ENCODE data around the gene CBX6.
A peak's percentile ranks its signal among the peaks of the same experiment; 100 is the strongest.

The CBX6 gene

DNA sequence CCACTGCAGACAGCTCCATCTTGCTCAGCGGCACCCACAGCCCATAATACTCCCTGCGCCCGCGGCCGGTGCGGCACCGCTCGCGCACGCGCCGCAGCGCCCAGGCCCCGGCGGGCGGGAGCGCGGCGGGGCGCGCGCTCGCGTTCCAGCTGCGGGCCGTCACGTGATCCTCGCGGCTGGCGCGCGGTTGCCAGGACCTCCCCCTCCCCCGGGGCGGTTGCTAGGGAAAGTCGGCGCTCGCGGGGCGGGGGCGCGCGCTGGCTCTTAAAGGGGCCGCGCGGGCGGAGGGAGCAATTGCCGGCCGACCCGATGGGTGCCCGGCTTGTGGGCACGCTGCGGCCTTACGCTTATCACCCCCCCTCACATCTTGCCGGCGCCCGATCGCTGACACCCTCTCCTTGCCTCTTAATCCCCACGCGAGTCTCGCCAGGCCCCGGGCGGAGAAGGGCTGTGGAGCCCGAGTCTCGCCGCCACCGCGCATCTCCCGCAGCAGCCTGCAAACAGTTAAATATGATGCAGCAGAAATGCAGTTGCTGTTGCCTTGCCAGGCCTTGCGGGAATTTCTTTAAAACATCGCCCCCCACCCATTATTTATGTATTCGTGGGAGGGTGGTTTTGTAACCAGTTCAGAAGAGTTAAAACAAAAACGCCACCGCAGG is at the start of gene CBX6:
Gene CBX6, minus strand, starts transcription at position 45 of the 659 bp plus-strand sequence. Its CDS starts 26 bp downstream, at position 19.
- DNase-seq = peak; percentile 63

DNA sequence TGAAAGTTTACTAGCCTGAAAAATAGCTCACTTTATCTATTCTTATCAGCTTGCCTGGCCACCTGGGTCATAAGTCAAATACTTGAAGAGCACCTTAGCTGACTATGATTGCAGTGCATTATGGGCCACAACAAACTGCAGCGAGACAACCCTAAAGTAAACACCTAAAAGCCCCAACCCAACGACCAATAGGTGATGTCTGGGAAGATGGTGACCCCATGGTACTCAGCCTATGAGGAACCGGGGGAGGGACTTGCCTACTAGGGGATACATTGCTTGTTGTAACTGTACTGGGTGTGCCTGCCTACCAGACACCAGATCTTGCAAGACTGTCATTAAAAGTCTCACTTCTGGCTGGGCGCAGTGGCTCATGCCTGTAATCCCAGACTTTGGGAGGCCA is 49.8 kb upstream of the CBX6 start:
- DNase-seq = no peak

DNA sequence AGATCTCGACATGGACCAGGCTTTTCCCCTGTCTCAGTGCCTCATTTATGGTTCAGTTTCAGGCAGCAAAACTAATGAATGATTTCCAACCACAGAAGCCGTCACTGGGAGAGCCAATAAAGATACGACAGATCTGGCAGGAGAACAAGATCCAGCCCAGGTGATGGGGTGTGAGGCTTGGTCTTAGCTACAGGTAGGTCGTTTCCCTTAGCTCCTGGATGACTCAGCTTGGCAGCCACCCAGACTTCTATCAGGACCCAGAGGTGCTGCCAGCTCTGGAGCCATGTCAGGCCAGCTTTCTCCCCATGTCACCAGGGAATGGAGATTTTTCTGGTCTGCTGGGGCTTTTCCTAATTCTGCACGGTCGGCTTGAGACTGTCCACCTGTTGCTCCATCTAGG is 49.1 kb upstream of the CBX6 start:
- DNase-seq = no peak

DNA sequence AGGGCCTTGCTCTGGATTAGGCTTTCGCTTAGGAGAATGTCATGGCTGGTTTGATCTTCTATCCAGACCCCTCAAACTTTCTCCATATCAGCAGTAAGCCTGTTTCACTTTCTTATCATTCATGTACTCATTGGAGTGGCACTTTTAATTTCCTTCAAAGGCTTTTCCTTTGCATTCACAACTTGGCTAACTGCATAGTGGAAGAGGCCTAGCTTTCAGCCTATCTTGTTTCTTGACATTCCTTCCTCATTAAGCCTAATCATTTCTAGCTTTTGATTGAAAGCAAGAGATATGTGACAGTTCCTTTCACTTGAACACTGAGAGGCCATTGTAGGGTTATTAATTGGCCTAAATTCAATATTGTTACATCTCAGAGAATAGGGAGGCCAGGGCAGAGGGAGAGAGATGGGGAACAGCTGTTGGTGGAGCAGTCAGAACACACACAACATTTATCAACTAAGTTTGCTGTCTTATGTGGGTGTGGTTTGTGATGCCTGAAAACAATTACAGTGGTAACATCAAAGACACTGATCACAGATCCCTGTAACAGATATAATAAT is 47.7 kb upstream of the CBX6 start:
- DNase-seq = no peak

DNA sequence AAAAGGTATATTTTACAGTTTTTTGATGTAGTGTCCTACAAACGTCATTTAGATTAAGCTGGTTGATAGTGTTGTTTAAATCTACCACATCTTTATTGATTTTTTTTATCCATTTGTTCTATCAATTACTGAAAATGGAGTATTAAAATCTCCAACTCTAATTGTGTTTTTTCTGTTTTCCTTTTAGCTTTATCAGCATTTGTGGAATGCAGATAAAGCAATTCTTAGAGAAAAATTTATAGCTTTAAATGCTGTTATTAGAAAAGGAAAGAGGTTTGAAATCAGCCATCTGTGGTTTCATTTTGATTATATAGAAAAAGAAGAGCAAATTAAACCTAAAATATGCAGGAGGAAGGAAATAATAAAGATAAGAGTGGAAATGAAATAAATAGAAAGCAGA is 39.4 kb upstream of the CBX6 start:
- no peak for DNase-seq

DNA sequence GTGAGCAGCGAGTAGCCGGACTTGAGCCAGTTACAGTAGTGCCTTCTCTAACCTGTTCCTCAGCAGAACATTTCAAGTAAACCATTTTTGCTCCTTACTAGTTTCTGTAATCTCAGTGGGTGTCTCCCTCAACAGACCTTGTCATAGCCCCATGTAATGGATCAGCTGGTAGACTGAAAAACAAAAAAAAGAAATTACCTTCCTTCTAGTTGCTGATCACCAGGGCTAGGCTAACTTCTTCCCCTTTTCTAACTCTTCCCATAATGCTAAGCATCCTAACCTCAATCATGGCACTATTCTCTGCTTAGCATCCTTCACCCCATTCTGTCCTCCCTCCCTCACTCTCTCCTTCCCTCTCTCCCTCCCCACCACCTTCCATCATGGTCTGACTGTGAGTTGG is 35.8 kb upstream of the CBX6 start:
- no peak for DNase-seq

DNA sequence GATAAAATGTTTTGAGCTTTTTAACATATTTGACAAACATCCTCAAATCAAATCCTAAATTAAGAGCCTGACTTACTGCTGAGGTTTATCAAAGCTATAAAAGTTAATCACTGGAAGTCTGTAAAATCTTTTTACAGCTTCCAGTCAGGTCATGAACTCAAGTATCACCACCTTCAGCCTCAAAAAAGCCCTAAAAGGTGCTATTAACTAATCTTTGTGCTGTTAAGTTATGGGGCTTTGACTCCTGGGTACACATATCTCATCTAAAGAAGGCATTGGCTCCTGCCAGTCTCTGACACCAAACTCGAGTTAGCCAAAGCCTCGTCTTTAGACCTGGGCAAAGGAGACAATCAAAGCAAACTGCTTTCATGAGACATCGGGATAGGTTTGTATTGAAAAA is 34.0 kb upstream of the CBX6 start:
- DNase-seq = no peak

GRCh38 chr22:38904052-38904617 is 32.1 kb upstream of the CBX6 start:
- DNase-seq = peak; percentile 1

GRCh38 chr22:38901111-38901641 is 29.2 kb upstream of the CBX6 start:
- no peak for DNase-seq

- no peak for DNase-seq
Measured at GRCh38 chr22:38900677-38901076, 28.7 kb upstream of the CBX6 start.

GRCh38 chr22:38891256-38891655 is 19.2 kb upstream of the CBX6 start:
- no peak for DNase-seq

DNA sequence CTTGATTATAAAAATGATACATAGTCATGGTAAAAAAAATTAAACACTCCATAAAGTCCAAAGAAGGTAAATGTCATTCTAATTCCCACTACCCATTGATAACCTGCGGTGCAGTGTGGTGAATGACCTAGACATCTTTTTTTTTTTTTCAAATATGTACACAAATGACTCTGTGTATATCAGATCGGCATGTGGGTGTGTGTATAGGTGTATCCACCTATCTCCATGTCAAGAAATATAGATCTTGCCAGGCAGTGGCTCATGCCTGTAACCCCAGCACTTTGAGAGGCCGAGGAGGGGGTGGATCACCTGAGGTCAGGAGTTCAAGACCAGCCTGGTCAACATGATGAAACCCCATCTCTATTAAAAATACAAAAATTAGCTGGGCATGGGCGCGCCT is 18.4 kb upstream of the CBX6 start:
- no peak for DNase-seq

DNA sequence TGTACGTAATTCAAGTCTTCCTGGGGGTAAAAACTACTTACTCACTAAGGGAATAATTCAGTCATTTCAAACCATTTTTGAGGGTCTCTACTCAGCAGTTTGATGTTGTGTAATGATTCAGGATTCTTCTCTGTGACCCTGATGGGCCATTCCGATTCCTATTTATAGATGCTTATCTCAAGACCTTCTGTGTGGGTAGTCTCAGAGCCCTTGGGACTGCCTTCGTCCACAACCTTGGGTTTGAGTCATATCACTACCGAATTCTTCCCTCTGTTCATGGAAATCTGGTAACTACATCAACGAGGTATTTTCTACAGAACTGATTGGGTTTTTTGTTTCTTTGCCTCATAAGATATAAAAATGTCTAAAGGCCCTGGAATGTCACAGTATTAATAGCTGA is 14.3 kb upstream of the CBX6 start:
- no peak for DNase-seq

DNA sequence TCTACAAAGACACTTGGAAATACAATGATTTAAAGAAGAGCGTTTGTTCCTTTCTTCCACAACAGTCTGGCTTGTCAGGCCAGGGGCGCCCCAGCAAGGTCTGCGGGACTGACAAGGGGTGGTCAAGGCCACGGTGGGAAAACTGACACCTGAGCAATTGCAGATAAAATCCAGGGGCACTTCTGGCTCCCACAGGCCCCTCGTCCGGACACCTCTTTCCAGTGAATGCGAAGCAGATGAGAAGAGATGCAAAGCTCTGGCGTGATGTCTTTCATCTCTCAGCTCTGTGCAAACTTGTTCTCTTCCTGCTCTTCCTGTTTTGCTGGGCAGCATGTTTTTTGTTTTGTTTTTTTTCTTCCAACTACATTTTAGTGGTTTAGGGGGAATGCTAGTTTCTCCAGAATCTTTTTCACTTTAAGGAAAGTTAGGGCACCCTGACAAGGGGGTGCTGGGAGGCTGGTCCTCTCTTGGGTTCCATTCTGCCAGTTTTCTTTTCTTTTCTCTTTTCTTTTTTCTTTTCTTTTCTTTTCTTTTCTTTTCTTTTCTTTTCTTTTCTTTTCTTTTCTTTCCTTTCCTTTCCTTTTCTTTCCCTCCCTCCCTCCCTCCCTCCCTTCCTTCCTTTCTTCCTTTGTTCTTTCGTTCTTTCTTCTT is 11.1 kb upstream of the CBX6 start:
- no peak for DNase-seq

GRCh38 chr22:38881997-38882879 is 10.2 kb upstream of the CBX6 start:
- no peak for DNase-seq

DNA sequence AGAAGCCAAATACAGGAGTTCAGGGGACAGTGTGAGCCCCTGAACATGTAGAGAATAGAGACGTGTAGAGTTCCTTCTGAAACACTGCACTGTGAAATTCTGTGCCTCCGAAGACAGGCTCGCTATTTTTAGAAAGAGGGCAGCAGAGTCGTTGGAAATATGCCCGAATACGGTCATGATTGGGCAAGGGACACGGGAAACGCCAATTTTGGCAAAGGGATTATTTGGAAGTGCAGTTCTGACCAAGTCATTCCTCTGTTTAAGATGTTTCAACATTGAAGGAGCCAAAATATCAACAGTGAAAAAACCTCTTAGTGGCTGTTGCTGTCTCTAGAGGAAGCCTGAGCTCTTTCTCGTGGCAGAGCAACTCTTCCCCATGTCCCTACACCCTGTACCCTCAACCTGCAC is 9.5 kb upstream of the CBX6 start:
- no peak for DNase-seq

GRCh38 chr22:38879961-38880360 is 7.9 kb upstream of the CBX6 start:
- no peak for DNase-seq

- no peak for DNase-seq
Measured at GRCh38 chr22:38879108-38879729, 7.2 kb upstream of the CBX6 start.

DNA sequence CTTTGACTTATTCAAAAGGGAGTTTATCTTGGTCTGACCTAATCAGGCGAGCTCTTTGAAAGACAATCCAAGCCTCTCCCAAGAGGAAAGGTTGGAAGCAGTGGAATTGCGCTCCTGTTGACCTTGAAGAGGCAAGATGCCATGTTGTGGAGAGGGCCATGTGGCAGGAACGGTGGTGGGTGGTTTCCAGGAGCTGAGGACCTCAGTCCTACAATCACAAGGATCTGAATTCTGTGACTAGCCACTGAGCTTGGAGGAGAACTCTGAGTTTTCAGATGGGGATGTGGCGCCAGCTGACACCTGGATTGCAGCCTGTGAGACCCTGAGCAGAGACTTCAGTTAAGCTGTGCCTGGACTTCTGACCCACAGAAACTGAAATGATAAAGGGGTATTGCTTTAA is 6.0 kb upstream of the CBX6 start:
- DNase-seq = no peak

DNA sequence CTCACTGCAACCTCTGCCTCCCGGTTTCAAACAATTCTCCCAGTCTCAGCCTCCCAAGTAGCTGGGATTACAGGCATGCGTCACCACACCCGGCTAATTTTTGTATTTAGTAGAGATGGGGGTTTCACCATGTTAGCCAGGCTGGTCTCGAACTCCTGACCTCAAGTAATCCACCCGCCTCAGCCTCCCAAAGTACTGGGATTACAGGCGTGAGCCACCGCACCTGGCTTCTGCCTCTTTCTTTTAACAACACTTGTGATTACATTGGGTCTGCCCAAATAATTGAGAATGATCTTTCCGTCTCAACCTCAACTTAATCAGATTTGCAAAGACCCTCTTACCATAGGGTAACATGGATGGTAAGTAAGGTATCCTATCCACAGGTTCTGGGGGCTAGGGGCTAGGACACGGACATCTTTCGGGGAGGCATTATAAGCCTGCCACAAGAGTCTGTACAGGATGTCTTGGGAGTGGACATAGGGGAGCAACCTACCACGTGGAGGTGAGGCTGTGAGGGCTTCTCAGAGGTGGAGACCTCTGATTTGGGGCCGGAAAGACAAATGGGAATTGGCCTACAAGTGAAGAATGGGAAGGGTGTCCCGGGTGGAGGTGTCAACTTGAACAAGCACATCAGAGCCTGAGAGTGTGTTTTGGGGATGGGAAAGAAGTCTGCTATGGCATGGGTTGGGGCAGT is 2.7 kb upstream of the CBX6 start:
- no peak for DNase-seq

GRCh38 chr22:38873469-38874411 is 1.7 kb upstream of the CBX6 start:
- no peak for DNase-seq
